HT-29 (cell line): ENCODE results near the gene OR6N2. TPM values are rescaled to one million over a fixed set of nuclear protein-coding genes. Genes with fewer than 3 reads are reported as not detected.

Source experiments
- DNase-seq: peaks from one replicate; pipeline ENCODE4 v3.0.0-alpha.2; 2015; ENCODE audit warnings: low spot score
- small RNA-seq: library from RNA; depleted of rRNA; stranded (forward); fragments of <200 nt; gene quantifications from one replicate; pipeline ENCODE3, GENCODE V24; 2014
- total RNA-seq: library from RNA; depleted of rRNA; stranded (reverse); fragments of >200 nt; shearing (Covaris generic); gene quantifications from 2 replicates; pipeline ENCODE4 v1.2.3, GENCODE V29; 2014; rRNA removed

OR6N2 gene
- total RNA-seq, 1 experiment from 2014 or later = not detected

DNA sequence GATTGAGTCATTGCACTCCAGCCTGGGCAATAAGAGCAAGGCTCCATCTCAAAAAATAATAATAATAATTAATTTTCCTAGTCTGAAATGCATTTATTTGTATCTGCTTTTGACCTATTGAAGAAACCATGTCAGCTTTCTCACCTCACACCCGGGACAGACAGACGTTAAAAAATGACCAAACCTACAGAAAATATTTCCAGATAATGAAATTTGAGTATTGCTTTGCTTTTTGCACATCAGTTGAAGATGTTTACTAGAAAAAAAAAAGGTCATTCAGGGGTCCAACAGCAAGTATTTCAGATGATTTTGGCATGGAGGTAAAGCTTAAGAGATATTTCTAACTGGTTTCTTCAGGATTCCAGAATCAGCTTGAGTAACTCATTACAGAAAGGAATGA lies 26.6 kb downstream of the OR6N2 start, which contains the start of gene OR6K6:
Gene OR6K6, plus strand, starts transcription at position 301 of the 400 bp plus-strand sequence. CDS start 168 bp downstream, outside the sequence.
- DNase-seq = no peak

DNA sequence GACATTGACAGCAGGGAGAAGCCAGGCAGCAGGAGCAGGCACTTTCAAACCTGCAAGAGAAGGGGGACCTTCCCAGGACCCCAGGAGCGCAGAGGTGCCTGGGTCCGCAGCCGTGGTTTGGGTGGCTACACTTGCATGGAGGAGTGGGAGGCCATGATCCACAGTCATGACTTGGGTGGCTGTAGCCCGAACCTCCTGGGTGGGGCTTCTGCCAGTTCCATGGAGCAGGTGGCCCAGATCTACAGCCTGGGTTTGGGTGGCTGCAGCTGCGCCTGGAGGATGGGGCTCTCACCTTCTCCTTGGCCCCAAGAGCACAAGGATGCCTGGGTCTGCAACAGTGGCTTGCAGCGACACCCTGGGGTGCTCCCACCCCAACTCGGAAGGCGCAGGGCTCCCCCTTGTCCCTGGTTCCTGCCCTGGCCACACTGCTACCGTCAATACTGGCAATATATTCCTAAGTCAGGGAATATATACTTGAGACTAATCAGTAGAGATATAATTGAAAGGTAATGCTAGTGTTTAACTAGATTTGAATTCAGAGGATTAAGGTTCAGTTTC lies 28.8 kb downstream of the OR6N2 start:
- no peak for DNase-seq

DNA sequence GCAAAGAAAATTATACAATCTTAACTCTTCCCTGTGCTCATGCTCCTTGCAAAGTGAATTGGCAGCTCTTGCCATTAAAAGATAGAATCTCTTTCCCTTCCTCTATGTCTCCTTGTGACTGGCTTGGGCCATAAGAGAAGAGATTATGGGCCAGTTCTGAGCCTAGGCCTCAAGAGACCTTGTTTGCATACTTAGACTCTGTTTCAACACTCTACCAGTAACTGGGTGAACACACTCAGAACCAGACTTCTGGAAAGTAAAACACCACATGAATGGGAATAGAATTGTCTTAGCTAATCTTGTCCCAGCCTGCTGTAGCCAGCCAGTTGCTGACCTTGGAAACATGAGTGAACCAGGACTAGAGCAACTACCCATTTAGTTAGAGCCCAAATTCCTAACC lies 45.2 kb downstream of the OR6N2 start:
- DNase-seq = no peak

DNA sequence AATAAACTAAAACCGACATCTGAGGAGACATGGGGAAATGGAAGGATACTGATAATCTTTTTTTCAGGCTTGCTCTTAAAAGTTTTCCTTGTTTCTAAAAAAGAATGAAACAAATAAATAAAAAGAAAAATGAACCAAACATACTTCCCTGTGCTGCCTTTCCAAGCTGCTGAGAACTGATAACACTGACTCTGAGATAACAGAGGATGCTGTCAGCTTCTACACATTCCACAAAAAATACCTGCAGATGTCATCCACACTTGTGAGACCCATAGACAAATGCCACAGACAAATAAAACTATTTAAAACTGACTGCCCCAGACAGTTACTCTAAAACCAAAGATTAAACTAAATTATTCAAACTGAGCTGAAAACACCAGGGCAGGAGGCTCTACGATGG lies 48.5 kb downstream of the OR6N2 start:
- no peak for DNase-seq

DNA sequence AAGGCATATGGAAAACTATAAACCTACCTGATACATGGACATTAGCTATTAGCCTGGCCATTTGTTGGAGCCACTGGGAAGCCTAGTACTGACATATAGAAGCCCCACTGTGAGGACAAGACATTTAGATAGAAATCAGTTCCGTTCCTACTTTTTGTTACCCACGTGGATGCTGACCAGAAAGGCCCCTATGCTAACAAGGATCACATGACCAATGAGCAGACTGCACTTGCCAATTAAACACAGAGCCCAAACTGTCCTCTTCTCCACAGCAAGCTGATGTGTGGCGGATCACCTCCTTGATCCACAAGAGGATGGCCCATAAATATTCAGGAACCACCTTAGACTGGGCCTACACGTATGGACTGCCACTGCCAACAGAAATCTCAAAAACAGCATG lies 49.3 kb downstream of the OR6N2 start:
- DNase-seq = no peak

DNA sequence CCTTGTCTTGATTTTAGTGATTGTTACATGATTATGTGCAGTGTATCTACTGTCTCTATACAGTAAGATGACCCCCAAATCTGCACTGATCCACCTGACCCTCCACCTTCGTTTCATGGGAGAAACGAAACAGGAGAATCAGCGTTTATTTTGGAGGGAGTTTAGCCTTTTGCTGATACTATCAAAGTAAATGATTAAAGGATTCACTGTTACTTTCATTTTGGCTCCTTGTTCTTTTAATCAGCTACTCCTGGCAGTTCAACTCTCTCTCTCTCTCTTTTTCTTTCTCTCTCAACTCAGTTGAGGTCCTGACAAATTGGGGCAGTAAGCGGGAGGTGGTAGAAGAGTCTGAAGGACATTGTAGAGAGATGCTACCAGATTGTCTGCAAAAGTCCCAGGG lies 50.6 kb downstream of the OR6N2 start:
- no peak for DNase-seq

DNA sequence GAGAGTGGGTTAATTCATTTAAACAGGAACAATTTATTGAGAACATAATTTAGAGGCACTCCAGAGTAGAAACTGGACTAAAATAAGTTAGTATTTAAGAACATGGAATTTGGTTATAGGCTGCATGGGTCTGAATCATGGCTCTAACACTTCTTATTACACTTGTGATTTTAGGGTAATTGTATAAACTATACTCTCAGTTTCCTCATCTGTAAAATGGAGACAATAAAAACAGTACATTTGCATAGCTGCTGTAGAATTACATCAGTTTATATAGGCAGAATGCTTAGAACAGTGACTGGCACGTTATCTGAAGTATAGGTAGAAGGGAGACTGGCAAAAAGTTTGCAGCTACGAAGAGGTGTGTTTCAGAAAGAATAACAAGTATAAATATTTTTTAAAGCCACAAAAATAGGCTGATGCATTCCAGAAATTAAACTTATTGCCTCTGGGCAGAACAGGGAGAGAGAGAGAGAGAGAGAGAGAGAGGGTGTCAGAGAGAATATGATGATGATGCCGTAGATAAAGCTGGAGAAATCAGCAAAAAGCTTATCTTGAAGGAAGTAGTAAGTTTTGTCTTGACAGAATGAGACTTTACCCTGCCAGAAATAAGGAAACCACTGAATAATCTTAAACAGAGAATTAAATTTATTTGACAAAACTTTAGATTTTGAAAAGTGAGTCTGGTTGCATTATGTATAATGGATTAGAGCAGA lies 52.3 kb downstream of the OR6N2 start:
- DNase-seq = no peak

DNA sequence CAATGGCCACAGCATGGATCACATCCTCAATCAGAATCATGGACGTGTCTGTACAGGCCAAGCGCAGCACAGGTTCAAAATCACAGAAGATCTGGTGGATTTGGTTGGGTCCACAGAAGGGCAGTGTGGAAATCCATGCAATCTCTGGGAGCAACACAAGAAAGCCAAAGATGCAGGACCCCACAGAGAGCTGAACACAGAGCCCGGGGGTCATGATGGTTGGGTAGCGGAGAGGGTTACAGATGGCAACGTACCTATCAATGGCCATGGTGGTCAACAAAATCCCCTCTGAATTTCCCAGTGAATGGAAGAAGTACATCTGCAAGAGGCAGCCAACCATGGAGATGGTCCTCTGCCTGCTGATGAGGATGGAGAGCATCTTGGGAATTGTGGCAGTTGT lies 56.6 kb downstream of the OR6N2 start:
- DNase-seq = no peak

Small RNA genes within 50 kb of the gene (small RNA-seq; reads per million reads assigned to genes)
- gene OR2AQ1P = not detected

Other genes starting within 250 kb of the OR6N2 start
- not detected in 2 replicates for gene OR6Y1, start 226.8 kb downstream of the OR6N2 start, total RNA-seq
- gene OR6P1, start 210.6 kb downstream of the OR6N2 start, total RNA-seq = not detected in 2 replicates
- gene OR10X1, start 201.3 kb downstream of the OR6N2 start, total RNA-seq = not detected in 2 replicates
- gene OR10Z1, start 175.9 kb downstream of the OR6N2 start, total RNA-seq = not detected in 2 replicates
- gene SPTA1, start 94.5 kb downstream of the OR6N2 start, total RNA-seq = not detected in 2 replicates
- not detected in 2 replicates for gene OR6K2, start 80.6 kb downstream of the OR6N2 start, total RNA-seq
- gene OR6K3, start 60.5 kb downstream of the OR6N2 start, total RNA-seq = not detected in 2 replicates
- gene OR6K6, start 26.5 kb downstream of the OR6N2 start, total RNA-seq = not detected in 2 replicates
- gene OR6N1, start 9.0 kb downstream of the OR6N2 start, total RNA-seq = not detected in 2 replicates
- not detected in 2 replicates for gene MNDA, start 50.1 kb upstream of the OR6N2 start, total RNA-seq
- gene PYHIN1, start 150.3 kb upstream of the OR6N2 start, total RNA-seq = not detected in 2 replicates
- gene IFI16, start 228.7 kb upstream of the OR6N2 start, total RNA-seq = not detected in 2 replicates